NCI-H345 treated with DMSO at 0.1 percent for 48 hours (cell line): Measurements from ENCODE around the gene GGN.
"Not testable (repeated sequence)": the region's sequence is repeated elsewhere in the genome, so short reads cannot be mapped to it uniquely, and the experiment has no call there.

Experiments used
- DNase-seq: peaks from one replicate; lab custom pipeline; 2025; ENCODE audit not compliant: unreplicated experiment; lab: John Stamatoyannopoulos, UW

GGN gene

DNA sequence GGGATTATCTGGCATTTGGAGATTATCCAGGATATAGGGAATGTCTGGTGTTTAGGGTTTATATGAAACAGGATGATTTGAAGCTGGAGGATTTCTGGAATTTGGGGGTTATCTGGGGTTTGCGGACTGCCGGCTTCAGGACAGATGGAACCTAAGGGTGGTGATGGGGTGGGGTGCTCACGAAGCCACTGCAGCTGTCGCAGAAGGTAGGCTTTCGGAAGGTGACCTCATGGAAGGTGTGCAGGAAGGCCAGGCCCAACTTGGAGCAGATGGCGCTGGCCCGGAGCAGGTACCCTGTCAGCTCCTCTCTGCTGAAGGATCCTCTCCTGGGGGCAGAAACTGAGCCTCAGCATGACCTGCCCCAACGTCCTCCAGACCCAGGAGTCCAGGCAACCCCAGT, 24.7 kb upstream of the GGN start:
- no peak for DNase-seq

DNA sequence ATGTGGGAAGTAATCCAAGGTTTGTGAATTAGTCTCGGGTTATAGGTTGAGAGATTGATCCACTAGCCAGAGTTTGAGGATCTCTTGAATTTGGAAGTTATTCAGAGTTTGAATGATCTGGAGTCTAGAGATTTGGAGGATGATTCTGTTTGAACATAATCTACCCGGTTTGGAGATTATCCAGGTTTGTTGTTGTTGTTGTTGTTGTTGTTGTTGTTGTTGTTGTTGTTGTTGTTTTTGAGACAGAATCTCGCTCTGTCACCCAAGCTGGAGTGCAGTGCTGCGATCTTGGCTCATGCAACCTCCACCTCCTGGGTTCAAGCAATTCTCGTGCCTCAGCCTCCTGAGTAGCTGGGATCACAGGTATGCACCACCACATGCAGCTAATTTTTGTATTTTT, 24.1 kb upstream of the GGN start:
- not testable (repeated sequence) for DNase-seq

DNA sequence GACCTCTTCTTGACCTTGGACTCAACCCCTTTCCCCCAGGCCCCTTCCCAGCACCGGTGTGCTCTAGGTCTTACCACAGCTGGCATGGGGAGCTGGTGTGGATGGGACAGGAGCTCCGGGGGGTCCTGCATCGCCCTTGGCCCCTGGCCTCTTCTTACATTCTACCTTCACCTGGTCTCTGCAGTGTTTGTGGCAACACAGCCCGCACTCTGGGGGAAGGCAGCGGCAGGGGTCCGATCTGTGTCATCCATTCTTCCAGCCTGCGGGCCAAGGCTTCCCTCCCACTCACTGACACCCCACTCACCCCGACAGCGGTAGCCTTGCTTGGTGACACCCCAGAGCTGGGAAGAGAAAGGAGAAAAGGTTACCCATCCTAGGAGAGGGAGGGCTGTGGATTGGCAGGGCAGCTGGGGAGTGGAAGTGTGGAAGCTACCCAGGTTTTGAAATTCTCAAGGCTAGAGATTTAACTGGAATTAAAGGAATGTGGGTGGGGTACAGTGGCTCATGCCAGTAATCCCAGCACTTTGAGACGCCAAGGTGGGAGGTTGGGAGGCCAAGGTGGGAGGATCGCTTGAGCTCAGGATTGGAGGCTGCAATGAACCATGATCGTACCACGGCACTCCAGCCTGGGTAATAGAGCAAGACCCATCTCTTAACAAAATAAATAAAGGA, 23.3 kb upstream of the GGN start:
- DNase-seq, result no peak

DNA sequence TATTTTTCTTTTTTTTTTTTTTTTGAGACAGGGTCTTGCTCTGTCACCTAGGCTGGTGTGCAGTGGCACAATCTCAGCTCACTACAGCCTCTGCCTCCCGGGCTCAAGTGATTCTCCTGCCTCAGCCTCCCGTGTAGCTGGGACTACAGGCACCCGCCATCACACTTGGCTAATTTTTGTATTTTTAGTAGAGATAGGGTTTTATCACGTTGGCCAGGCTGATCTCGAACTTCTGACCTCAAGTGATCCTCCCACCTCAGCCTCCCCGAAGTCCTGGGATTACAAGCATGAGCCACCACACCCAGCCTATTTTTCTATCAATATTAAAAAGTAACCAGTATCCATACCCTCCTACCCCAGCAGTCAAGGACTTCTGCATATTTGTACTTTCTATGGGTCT, 22.6 kb upstream of the GGN start:
- DNase-seq, result not testable (repeated sequence)

DNA sequence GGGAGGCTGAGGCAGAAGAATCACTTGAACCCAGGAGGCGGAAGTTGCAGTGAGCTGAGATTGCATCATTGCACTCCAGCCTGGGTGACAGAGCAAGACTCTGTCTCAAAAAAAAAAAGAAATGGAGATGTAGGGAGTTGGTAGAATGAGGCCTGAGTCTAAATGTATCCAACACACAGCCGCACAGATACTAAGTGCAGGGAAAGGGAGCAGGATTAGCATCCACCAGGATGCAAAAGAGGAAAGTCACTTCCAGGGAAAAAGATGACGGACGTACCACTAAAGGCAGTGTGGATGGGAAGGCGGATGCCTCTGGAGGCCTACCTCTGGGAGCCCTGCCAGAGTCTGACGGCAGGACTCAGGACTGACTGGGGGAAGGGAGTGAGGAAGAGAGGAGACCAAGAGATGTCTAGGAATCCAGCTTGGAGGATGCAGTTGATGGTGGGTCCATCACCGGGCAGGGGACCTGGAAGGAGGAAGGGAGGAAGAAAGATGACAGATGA, 21.8 kb upstream of the GGN start:
- DNase-seq, result no peak

DNA sequence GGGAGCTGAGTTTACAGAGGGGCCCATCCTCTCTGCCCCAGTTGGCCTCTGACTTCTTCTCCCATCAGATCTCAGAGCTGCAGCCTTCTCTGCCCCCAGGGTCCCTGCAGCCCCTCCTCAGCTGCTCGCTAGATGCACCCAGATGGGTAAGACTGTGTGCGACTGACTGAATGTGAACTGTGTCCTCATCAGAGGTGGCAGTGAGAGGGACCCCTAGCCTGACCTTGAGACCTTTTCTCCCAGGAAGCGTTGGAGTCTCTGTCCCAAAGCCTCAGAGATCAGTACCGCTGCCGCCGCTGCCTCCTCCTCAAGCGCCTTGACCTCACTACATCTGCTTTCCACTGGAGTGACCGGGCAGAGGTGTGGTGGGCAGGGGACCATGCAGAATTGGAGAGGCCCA, 17.4 kb upstream of the GGN start:
- DNase-seq, result no peak

DNA sequence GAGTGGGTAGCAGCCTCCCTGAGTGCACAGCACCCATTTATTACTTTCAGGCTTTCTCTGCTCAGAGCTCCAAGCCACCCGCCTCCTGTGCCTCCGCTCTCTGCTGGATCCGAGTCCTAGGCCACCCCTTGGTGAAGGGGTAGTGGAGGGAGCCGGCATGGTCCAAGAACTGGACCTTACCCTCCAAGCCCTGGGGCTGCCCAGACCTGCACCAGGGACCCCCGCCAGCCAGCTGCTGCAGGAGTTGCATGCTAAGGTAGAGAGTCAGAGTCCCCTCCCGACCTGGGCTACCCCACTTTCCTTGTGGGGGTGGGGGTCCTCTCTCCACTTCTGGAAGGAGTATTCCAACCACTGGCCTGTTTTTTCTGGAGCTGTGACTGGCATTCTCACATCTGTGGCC, 17.0 kb upstream of the GGN start:
- DNase-seq, result no peak

DNA sequence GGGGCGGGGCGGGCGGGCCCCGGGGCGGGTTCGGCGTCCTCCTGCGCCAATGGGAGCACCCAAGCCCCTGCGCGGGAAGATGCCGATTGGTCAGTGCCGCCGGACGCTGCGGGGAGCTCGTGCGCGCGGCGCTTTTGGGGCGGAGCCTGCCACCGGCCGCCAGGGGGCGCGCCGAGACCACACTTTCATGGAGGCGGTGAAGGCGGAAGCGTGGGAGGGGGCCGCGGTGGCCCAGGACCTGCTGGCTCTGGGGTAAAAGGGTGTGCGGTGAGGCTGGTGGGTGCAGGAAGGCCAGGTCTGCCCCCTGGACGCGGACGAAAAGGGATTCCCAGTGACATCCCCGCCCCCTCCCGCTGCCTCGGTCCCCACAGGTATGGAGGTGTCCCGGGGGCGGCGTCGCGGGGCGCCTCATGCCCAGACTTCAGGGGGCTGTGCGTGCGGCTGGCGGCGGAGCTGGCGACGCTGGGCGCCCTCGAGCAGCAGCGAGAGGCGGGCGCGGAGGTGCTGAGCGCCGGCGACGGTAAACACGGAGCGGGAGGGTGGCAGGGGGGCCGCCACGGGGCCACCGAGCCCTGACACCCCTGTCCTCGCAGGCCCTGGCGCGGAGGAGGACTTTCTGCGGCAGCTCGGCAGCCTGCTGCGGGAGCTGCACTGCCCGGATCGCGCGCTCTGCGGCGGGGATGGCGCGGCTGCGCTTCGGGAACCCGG, 15.3 kb upstream of the GGN start, which contains the start of gene FAM98C:
Gene FAM98C, plus strand, starts transcription at position 127 of the 708 bp plus-strand sequence. Its CDS starts 61 bp downstream, at position 188.
- DNase-seq, result peak; percentile 99

DNA sequence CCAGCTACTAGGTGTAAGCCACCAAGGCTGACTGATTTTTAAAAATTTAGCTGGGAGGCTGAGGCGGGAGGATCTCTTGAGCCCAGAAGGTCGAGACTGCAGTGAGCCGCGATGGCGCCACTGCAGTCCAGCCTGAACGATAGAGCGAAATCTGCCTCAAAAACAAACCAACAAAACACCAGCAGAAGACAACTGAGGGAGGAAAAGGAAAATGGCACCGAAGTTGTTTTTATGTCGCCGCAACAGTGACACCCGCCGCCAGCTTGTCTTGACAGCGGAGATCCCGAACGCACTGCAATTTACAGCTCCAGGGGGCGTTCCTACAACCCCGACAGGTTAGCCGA, 14.8 kb upstream of the GGN start:
- DNase-seq, result no peak

DNA sequence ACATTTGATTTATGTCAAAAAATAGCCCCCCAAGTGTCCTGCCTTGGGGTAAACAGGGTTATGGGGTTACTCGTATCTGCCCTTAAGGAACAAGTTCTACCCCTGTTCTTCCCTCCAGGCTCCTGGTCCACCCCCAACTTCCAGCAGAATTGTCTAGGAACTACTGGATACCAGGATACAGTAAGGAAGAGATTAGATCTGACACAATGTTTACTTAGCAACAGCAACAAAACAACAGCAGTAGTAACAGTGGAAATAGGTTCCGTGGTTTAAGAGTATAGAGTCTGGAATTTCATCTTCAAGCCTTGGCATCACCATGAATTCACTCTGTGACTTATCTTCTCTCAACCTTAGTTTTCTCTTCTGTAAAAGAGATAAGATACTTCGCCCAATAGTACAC, 13.3 kb upstream of the GGN start:
- DNase-seq, result no peak

DNA sequence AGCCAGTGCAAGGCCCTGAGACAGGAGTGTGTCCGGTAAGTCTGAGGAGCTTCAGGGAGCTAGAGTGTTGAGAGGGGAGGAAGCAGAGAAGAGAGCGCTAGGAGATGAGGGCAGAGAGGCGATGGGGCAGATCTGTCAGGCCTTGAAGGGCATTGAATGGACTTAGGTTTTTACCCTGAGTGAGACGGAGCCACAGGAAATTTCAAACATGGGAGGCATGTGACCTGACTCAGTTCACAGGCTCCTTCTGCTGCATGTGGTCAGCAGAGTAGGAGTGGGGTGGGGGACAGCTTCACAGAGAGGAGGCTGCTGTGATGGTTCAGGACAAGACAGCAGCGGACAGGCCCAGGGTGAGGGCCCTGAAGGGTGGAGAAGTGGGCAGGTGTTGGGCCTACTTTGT, 12.5 kb upstream of the GGN start:
- DNase-seq, result no peak

DNA sequence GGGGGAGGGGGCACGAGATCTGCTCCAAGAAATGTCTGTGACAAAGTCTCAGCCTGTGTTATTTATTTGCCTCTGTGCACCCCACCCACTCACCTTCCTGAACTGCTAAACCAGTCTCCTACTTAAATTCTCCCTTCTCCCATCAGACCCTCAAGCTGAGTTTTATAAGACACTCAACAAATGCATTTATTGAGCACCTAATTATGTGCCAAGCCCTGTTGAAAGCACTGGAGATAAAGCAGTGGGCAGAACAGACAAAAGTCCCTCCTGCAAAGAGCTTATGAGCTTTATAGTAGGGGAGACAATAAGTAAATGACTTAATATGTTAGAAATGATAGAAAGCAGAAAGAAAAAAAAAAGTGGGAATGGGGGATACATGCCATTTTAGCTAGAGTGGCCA, 11.7 kb upstream of the GGN start:
- DNase-seq, result no peak

DNA sequence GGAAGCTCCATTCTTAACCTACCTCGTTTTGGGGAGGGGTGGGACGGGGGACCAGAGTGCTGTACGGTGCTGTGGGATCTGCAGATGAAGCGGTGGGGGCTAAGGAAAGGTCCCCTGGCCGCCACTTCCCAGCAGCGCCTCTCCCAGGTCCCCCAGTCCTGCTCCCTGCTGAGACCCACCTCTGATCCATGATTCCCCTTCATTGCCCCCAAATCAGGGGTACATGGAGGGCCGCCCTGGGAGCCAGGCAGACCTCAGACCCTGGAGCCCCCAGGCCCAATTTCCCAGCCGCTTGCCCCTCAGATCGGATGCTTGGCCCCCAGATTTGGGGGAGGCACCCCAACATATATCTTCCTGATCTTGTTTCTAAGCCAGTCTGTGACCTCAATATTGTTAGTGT, 11.2 kb upstream of the GGN start:
- DNase-seq, result no peak

DNA sequence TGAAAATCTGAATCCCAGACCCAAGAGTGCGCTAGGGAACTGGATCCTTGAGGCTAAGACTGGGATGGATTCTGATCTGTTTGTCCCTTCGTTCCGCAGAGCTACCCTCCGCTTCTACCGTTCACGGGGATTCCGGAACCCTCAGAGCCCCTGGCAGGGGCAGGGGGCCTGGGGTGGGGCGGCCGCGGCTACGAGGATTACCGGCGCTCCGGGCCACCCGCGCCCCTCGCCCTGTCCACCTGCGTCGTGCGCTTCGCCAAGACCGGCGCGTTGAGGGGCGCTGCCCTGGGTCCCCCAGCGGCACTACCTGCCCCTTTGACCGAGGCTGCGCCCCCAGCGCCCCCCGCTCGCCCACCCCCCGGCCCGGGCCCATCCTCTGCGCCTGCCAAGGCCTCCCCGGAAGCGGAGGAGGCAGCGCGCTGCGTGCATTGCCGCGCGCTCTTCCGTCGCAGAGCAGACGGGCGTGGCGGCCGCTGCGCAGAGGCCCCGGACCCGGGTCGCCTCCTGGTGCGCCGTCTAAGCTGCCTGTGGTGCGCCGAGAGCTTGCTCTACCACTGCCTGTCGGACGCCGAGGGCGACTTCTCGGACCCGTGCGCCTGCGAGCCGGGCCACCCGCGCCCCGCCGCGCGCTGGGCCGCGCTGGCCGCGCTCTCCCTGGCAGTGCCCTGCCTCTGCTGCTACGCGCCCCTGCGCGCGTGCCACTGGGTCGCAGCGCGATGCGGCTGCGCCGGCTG, 7.7 kb upstream of the GGN start:
- DNase-seq, result no peak

DNA sequence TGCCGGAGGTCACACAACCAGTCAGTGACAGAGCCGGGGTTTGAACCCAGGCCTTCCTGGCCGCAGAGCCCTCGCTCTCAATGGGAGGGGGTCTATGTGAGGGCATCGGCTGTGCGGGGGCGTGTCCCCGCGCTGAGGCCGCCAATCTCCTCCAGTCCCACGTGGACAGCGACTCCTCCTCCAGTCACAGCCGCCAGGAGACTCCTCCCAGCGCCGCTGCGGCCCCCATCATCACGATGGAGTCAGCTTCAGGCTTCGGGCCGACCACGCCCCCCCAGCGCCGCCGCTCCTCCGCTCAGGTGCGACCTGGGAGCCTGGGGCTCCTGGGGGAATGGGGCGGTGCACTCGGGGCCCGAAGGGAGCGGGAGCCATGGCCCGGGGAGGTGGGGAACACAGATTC, 6.7 kb upstream of the GGN start:
- no peak for DNase-seq

DNA sequence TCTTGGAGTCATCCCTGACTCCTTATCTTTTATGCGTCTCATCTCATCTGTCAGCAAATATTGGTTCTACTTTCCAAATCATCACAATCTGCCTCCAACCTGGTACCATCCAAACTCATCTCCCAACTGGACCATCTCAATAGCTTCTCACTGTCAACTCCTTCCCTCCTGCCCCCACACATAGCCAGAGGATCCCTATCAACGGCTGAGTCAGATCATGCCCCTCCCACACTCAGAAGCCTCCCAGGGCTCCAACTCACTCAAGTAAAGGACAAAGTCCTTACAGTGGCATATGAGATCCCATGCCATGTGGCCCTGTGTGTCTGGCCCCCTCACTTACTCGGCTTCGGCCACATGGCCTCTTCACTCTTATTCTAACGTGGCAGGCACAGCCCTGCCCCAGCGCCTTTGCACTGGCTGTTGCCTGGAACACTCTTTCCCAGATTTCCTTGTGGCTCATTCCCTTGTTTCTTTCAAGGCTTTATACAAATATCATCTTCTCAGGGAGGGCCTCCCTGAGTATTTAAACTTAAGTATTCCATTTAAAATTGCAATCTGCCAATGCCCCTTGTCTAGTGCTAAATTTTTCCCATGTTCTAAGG, 5.0 kb upstream of the GGN start:
- DNase-seq, result no peak

DNA sequence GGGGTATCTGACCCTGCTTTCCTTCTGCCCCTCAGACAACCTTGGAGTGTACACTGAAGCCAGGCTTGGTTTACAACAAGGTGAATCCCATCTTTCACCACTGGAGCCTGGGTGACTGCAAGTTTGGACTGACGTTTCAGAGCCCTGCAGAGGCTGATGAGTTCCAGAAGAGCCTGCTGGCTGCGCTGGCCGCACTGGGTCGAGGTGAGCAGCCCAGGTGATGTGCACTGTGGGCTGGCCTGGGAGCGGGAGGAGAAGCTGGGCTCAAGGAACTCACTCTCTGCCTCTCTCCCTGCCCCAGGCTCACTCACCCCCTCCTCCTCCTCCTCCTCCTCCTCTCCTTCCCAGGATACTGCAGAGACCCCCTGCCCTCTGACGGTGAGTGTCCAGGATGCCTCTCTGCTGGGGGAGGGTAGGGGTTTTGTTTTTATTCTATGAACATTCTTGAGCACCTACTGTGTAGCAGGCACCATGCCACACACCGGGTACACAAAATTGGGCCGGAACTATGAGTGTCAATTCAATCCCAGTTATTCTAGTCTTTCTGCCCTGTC, 4.2 kb upstream of the GGN start:
- no peak for DNase-seq

DNA sequence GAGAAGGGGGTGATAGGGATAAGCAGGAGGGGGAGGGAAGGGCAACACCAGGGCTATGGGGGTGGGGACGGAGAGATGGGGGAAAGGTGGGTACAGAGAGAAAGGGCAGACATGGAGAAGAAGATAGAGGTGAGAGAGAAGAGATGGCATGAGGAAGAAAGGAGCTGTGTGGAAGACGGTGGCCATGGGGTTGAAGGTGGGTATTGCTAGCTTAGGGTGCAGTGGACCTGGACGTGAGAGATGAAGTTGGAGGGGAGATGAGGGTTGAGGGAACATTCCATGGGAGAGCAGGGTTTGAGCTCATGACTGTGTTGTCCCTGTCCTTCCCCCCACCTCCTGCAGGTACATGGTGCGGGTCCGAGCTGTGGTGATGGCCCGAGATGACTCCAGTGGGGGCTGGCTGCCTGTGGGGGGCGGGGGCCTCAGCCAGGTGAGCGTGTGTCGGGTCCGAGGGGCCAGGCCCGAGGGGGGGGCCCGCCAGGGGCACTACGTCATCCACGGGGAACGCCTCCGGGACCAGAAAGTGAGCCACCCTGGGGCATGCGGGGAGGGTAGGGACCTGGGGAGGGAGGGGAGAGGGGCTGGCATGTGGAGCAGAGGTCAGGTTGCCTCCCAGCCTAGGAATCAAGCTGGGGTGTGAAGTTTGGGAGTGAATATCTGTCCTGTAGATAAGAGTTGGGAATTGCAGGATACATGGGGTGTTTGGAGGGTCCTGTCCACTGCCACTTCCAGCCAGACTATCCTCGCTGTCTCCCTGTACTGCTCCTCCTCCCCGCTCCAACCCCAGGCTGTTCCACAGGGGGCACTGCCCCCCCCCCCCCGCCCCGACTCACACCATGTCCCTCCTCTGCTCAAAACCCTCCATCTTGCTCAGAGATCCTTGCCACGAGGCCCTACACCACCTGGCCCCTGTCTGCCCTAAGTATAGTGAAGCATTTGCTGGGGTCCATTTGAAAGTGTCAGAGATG, 2.4 kb upstream of the GGN start:
- DNase-seq, result no peak

DNA sequence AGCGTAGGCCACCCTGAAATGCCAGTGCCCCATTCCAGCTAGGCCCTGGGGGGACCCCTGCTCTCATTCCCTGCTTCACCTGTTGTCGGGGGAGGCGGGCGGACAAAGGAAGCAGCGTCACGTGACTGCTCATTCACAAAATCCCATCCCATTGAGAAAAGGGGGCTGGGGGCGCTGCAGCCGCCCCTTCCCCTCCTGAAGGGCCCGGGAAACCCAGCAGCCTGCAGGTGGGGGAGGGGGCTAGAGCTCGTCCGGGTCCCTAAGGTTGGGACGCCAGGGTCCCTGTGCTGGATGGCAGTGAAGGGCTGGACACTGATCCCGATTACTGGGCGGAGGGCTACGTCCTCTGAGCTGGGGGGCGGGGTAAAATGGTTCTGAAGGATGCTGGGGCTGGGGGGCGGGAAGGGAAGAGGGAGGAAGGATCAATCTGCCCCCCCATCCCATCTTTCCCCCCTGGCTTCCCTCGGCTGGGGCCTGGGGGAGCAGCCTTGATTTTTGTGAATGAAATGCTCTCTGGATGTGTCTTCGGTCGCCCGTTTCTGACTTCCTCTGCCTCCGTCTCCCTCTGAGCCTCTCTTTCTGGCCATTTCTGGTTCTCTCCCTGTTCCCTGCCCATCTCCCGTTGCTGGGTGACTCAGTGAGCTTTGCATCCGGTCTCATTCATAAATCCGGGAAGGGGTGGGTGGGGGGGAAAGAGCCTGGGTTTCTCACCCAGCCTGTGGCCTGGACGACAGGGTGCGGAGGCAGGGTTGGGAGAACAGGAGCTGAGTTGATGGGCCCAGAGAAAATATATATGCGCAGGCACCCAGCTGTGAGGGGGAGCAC, 1.5 kb upstream of the GGN start:
- peak; percentile 58 for DNase-seq
